ENCODE measurements around the gene ZSCAN22.
"Not testable (repeated sequence)": the region's sequence is repeated elsewhere in the genome, so short reads cannot be mapped to it uniquely, and the experiment has no call there.

The ZSCAN22 gene

GRCh38 chr19:58326914-58327726, at the start of gene ZSCAN22:
Gene ZSCAN22, plus strand, starts transcription at chr19:58326994. Its CDS starts 7,809 bp downstream, at chr19:58334803.
- DNase-seq = peak; percentile 98

GRCh38 chr19:58277197-58277596, 49.6 kb upstream of the ZSCAN22 start:
- DNase-seq = no peak

GRCh38 chr19:58277748-58278540, 48.9 kb upstream of the ZSCAN22 start:
- DNase-seq = peak; percentile 34

- peak; percentile 99 for DNase-seq
These were observed 48.2 kb upstream of the ZSCAN22 start, which contains the start of gene ZNF8 for GRCh38 chr19:58278541-58279041. Gene ZNF8, plus strand, starts transcription at chr19:58278955. Its CDS starts 127 bp downstream, at chr19:58279082.

- peak; percentile 96 for DNase-seq
These were observed 47.5 kb upstream of the ZSCAN22 start for GRCh38 chr19:58279042-58279924.

- no peak for DNase-seq
These were observed 46.9 kb upstream of the ZSCAN22 start for GRCh38 chr19:58279925-58280316.

GRCh38 chr19:58284199-58284598, 42.6 kb upstream of the ZSCAN22 start:
- DNase-seq = no peak

GRCh38 chr19:58291943-58292342, 34.9 kb upstream of the ZSCAN22 start:
- no peak for DNase-seq

GRCh38 chr19:58294743-58295374, 31.9 kb upstream of the ZSCAN22 start:
- DNase-seq = no peak

- DNase-seq = no peak
These were observed 30.7 kb upstream of the ZSCAN22 start for GRCh38 chr19:58296104-58296503.

GRCh38 chr19:58300620-58301019, 26.2 kb upstream of the ZSCAN22 start:
- no peak for DNase-seq

GRCh38 chr19:58304255-58304654, 22.5 kb upstream of the ZSCAN22 start:
- no peak for DNase-seq

GRCh38 chr19:58304748-58305064, 22.1 kb upstream of the ZSCAN22 start:
- no peak for DNase-seq

- DNase-seq = peak; percentile 99
These were observed 21.5 kb upstream of the ZSCAN22 start, which contains the start of gene ERVK3-1 for GRCh38 chr19:58305065-58305931. Gene ERVK3-1, plus strand, starts transcription at chr19:58305377. Its CDS starts 6,792 bp downstream, at chr19:58312169.

GRCh38 chr19:58305932-58306323, 20.9 kb upstream of the ZSCAN22 start:
- DNase-seq = no peak

GRCh38 chr19:58307736-58308135, 19.1 kb upstream of the ZSCAN22 start:
- no peak for DNase-seq

GRCh38 chr19:58310685-58311084, 16.1 kb upstream of the ZSCAN22 start:
- DNase-seq = not testable (repeated sequence)

GRCh38 chr19:58311345-58311865, 15.4 kb upstream of the ZSCAN22 start:
- no peak for DNase-seq

GRCh38 chr19:58315580-58315979, 11.2 kb upstream of the ZSCAN22 start:
- DNase-seq = no peak

- peak; percentile 87 for DNase-seq
These were observed 9.2 kb upstream of the ZSCAN22 start for GRCh38 chr19:58317476-58318072.
